Activated naive CD8-positive, alpha-beta T cell treated with anti-CD3 and anti-CD28 coated beads, Interleukin-2, amount 50 U/mL, for 16 hours (primary cell): ENCODE measurements around the gene GALT.
A peak's percentile ranks its signal among the peaks of the same experiment; 100 is the strongest.

Experiments
- DNase-seq: peaks from one replicate; pipeline ENCODE4 v3.0.0-alpha.2; 2020; ENCODE audit warnings: low read depth, low spot score

Gene GALT

DNA sequence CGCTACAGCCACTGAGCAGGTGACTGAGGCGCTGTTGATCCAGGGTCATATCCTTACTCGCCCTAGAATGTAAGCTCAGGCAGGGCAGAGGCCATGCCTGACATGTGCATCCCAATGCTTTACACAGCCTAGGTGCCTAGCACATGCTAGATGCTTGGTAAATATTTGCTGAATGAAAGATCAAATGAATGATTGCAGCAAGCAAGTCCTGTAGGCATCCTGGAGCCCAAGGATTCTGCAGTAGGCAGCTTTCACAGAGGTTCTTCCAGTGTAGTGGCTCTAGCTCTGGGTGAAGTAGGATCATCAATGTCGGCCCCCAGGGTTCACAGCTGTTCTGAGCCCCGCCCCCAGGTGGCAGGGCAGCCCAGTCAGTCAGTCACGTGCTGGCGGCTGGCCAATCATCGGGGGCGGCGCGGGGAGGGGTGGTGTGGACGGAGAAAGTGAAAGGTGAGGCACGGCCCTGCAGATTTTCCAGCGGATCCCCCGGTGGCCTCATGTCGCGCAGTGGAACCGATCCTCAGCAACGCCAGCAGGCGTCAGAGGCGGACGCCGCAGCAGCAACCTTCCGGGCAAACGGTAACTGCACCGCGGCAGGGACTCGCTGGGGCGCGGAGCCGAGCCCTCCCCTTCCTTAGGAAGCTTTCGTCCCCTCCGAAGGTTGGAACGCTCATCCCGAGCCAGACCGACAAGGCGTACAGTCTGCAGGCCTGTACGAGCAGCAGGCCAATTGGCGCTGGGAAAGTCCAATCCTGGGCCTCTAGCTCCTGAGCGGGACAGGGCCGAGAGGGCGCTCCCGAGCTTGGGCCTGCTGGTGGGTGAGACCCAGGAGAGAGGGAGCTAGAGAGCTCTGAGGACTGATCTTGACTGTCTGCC, at the start of gene GALT:
TSS of gene GALT (plus strand) at position 465 of the 873 bp plus-strand sequence. CDS start at position 495, 30 bp downstream.
- DNase-seq: peak; percentile 99

DNA sequence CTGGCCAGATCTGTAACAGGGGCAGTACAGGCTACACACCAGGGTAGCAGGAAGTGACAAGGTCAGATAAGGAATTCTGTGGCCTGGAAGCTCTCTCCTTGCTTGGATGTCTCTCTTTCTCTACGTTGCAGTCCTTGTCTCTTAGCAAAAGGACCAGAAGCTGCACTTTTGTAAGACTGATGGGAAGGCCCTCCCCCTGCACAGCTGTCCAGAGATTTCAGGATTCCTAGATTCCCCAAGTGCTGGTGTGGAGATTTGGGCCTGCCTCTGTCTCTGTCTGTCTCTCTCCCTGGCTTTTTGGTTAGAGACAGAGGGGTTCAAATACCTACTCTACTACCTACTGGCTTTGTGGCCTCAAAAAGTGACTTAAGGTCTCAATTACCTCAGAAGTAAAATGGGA, 46.9 kb upstream of the GALT start:
- DNase-seq: no peak

DNA sequence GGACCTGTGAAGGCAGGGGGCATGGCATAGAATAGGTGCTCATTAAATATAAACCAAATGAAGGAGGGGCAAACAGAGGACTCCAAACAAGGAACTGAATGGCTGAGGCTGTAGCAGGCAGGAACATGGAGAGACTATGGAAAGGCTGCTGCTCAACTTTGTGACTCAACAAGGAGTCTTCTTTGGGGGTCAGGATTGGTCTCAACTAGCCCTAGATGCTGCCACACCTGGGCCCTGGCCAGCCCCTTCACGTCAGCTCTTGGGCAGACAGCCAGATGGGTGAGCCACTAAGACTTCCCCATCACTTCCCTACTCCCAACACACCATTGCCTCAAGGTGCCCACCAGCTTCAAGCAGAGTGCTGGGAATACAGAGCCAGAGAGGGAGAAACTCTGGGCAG, 45.6 kb upstream of the GALT start:
- no peak for DNase-seq

GRCh38 chr9:34601937-34602573, 44.4 kb upstream of the GALT start:
- no peak for DNase-seq

DNA sequence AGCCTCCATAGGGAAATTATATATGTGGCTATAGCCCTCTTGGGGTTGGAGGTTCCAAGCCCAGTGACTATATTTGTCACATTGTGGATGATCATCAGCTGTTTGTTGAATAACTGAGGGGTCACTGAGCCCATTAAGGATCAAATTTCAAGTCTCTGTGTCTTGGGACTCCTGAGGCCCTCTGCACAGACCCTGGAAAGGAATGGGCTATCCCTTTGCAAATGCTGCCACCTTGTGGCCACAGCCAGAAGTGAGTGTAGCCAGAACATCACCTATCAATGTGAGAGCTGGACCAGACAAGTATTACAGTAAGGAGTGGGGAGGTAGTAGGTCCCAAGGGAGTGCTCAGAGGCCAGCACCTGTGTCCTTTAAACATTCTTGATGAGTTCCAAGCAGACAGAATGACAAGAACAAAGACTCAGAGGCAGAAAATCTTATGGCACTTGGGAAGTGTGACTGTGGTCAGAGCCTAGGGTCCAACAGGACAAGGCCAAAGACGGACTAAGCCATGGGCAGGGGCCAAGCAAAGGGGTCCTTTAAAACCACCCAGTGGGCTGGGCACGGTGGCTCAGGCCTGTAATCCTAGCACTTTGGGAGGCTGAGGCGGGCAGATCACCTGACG, 42.8 kb upstream of the GALT start:
- peak; percentile 56 for DNase-seq

- no peak for DNase-seq
These were observed 40.3 kb upstream of the GALT start for GRCh38 chr9:34606190-34606589.

DNA sequence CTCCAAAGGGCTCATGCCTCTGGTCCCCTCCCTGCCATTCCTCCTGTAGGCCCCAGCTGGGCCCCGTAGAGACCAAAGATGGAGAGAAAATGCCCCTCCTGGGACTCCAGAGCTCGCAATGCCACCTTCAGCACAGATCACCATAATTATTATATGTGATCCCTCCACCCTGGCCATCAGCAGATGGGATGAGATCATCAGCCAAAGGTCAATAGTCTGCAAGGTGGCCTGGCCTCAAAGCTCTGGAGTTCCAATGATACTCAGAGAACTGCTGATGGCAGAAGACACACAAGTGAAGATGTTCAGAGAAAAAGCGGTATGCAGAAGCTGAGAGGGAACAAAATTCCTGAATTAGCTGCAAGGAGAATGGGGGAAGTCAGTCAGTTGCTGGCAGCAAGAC, 39.6 kb upstream of the GALT start:
- no peak for DNase-seq

DNA sequence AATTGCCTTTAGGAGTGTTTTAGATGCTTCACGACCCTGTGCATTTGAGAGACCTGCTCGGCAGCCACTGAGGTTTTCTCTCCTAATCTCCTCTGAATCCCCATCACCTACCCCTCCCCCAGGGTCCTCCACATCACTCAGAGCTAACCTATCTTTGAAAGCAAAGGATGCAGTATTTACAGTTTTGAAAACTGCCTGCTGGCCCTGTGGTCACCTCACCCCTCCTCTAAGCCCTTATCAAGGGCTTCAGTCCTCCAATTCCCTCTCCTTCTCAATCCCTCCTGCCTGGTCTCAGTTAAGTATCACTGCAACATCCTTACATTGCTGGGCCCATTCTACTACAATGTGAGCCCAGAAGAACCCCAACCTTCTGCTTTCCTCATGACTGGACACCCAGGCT, 39.1 kb upstream of the GALT start:
- no peak for DNase-seq

DNA sequence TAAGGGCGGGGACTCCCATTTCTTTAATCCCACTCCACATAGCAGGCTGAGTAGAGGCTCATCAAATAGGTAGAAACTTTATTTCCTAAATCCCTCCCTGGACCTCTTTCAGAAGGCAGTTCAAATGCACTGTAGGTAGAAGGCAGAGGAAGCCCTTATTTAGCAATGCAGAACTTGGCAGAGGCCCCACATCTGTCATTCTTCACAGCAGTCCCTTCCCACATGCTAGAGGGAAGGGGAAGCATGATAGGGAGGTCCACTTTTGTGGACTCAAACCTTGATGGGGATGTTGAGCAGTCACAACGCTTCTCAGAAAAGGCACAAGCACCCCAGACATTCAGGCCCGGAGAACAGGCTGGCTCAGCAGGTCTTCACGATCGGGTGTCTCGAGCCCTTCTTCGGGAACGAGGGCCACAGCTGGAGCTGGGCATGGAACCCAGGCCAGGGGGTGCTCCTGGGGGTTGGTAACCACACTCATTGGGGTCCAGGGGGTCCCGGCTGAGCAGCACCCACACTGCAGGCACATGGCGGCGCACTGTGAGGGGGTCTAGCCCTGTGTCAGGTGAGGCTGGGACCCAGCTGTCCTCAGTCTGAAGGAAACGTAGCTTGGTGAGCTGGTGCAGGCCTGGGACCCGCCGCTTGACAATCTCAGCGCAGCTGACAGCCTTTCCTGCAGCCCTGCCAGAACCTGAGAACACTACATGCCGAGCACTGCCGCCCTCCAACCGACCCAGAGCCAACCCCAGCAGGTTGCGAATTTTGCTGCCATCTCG, 35.9 kb upstream of the GALT start:
- no peak for DNase-seq

GRCh38 chr9:34611251-34611810, 35.1 kb upstream of the GALT start:
- no peak for DNase-seq

GRCh38 chr9:34611811-34612787, 34.4 kb upstream of the GALT start, which contains the start of gene RPP25L:
Gene RPP25L (minus strand): TSS chr9:34612097. CDS start chr9:34611296, 801 bp downstream.
- peak; percentile 61 for DNase-seq

DNA sequence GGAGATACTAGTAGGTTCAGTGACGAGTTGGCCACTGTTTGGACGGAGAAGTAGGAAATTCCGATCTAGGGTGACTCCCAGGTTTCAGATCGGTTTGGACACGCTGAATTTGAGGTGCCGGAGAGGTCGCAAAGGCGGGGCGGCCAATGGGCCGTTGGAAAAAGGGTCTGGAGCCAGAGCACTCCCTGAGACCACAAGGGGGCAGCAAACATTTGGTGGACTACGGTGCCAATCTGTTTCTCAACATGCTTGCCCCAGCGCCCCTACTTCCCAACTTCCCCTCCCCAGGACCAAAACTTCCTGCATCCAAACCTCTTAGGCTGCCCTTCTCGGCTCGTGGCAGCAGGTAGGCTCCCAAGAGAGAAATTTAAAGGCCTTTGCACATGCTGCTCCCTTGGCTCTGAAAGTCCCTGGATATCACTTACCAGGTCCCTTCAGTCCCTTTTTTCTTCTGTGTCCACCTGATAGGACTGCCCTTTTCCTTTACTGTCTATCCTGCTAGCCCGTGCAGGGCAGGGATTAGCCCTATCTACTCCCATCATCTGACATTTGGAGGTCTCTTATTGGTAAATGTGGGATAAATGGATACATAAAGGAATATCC, 33.6 kb upstream of the GALT start:
- no peak for DNase-seq

DNA sequence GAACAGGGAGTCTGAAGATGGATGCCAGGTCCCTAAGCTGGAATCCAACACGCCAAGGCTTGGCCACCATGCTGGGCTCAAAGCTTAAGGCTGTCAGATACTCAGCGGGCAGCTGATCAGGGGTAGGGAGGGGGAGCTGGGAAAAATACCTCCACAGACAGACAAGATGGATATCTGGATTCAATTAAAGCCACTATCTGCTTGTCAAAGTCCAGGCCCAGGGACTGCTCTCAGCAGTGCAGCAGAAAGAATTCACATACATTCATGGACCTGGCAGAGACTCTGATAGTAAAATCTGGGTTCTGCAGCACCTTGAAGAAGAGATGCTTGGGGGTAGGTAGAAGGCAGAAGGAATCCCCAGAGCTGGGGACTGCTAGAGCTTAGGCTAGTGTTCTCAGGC, 31.3 kb upstream of the GALT start:
- no peak for DNase-seq

DNA sequence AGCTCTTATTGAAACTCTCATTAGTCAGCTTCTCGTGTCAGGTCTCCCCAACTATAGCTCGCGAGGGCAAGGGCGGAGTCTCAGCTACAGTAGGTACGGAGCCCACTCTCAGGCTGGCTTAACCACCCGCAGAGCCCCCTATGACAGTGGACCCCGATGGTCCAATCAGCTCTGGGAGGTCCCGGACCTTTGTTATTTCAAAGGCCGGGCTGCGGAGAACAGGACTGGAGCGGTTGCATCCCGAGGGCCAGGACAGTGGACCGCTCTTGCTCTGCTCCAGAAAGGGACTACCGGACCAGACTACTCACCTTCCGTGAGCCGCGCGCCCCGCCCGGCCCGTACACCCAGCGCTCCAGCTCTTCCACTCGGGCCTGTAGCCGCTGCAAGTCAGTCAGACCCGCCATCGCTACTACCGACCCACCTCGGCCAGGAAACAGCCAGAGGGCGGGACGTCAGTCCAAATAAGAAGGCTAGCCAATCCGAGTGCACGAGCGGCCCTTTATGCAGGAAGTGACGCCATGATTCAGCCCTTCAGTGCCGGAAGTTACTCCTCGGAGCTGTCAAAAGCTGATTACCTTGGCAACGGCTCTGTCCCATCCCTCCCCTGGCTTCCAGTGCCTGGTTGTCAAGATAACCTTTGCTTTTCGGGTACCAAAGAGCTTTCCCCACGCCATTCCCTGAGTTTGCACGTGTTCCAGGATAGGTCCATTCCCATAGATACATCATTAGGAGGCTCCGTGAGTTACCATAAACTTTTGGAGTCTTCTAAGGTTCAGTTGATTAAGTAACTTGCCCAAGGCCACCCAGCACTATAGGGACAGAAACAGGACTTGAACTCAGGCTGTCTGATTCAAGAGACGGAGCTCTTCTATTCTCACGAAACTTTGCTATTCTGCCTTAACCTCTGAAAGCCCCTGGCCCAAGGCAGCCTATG, 26.1 kb upstream of the GALT start, which contains the start of gene DCTN3:
TSS of gene DCTN3 (minus strand) at position 435 of the 934 bp plus-strand sequence. CDS start at position 404, 31 bp downstream.
- DNase-seq: peak; percentile 82

GRCh38 chr9:34623374-34624235, 22.9 kb upstream of the GALT start:
- DNase-seq: no peak

DNA sequence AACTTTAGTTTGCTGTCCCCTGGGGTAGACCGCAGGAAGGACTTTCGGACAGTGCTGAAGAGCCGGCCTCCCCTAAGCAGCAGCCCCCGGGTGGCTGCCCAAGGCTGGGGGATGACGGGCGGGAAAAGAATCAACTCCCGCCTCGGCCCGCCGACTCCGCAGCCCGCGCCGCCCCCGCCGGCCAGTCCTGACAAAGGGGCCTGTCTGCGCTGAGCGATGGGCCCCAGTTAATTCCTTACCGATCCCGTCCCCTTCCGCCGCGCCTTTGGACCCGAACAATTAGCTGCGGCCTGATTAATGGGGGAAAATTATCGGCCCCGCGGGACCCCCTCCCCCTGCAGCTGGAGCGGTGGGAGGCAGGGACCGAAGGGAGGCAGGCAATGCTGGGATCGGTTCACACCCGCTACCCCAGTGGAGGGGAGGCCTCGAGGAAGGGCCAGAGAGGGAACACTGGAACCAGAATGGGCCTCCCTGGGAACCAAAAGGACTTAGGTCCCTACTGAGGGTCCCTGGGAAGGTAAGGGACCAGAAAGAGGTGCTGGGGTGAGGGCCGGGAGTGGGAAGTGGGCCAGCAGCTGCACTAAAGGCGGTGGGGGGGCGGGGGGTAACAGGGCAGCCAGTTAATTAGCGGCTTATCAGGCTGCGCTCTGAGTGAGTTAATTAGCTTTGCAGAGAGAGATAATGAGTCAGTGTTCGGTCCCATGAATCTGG, 21.8 kb upstream of the GALT start:
- no peak for DNase-seq

DNA sequence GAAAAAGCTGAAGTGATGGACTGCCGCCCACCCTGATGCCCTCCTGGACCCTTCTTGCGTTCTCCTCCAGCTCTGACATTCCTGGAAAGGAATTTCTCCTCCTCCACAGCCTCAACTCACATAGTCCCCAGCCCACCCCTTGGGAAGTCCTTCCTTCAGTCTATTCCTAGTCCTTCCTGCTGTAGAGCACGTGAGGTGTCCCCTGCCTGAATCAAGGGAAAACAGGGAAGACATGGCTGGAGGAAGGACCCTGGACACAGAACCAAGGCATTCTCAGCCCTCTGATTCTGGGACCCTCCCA, 21.3 kb upstream of the GALT start:
- no peak for DNase-seq
